ENCODE data around the gene TNC.

- TF ChIP-seq EZH2phosphoT487 (IDR thresholded peaks at IDR 0.05; ENCODE audit: insufficient read depth, low read depth) (no peak), EZH2 (IDR thresholded peaks at IDR 0.05; ENCODE audit: insufficient read depth, poor library complexity, severe bottlenecking) (no peak)
These were observed 43.5 kb upstream of the TNC start for GRCh38 chr9:115161446-115161845.

Measured in GM23248 (cell line).